HG03103 (cell line): ENCODE measurements around the gene LBP.
"Not testable (repeated sequence)": the region's sequence is repeated elsewhere in the genome, so short reads cannot be mapped to it uniquely, and the experiment has no call there.

Experiments
- ATAC-seq: cut with Tn5 transposase; IDR thresholded peaks from one replicate; pipeline ENCODE4 v1.9.1; 2021; ENCODE audit warnings: low read depth; ENCODE audit not compliant: unreplicated experiment

The LBP gene

DNA sequence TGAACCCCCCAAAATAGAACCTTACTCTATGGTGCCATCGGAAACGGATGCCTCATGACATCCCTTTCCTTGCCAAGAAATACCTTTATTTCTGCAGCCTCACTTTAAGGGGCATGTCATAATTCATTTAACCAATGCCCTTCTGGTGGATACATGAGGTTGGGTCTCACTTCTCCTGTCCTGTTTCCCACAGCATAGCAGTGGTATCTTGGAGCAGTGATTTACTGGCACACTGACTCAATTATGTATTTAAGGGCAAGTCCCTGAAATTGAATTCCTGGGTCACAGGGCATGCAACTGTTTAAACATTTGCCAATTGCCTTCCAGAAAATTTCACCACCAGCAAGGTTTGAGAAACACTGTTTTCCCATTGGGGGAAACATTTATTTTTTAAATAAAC is 639 bp upstream of the LBP start:
- ATAC-seq, result no peak

GRCh38 chr20:38346741-38347140 is 459 bp downstream of the LBP start:
- ATAC-seq, result no peak

DNA sequence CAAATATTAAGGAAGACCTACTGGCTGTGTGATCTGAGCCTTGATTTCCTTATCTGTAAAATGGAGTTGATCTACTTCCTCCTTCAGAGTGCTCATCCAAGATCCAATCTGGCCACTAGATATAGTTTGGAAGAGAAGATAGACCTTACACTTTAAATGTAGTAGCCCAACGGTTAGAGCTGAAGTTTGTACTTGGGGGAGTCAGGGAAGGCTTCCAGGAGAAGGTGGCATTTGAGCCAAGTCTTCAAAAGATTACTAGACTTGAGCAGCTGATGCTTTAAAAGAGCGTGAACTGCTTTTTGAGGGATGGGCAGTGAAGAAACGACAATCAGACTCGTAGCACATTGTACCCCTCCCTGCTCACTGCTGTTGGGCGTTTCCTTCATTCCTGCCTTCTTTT is 3.6 kb downstream of the LBP start:
- ATAC-seq, result no peak

- no peak for ATAC-seq
Measured at GRCh38 chr20:38350879-38351775, 4.8 kb downstream of the LBP start.

- no peak for ATAC-seq
Measured at GRCh38 chr20:38353316-38353715, 7.0 kb downstream of the LBP start.

- ATAC-seq, result no peak
Measured at GRCh38 chr20:38354227-38354626, 7.9 kb downstream of the LBP start.

DNA sequence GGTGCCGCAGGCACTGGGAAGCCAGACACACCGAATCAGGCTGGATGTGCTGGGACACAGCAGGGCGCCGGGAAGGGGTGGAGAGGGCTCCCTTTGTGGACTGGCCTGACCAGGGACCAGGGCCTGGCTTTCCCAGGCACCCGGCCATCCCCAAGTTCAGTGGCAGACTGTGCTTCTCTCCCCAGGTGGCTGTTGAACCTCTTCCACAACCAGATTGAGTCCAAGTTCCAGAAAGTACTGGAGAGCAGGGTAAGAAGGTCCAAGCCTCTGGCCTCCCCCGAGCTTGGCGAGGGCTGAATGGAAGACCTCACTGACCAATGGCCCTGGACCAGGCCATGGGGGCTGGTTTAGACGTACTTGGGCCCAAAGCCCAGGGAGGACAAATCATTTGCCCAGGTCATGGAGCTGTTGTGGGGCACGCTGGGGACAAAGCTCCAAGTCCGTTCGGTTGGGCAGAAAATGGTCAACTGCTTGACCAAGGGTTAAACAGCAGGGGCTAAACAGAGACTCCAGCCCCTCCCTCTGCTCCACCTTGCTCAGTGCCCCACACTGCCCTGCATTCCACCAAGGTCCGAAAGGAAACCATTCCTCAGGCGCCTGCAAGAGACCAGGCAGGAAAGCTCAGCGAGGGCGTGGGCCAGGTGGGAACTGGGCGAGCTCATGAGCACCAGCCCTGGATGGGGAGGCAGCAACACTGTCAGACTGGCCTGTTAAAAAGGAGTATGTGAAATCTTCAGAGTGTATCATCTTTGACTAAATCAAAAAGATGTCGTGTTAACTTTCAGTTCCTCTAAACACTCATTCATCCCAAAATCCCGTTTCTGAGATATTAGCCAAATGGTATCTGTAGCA is 9.1 kb downstream of the LBP start:
- no peak for ATAC-seq

DNA sequence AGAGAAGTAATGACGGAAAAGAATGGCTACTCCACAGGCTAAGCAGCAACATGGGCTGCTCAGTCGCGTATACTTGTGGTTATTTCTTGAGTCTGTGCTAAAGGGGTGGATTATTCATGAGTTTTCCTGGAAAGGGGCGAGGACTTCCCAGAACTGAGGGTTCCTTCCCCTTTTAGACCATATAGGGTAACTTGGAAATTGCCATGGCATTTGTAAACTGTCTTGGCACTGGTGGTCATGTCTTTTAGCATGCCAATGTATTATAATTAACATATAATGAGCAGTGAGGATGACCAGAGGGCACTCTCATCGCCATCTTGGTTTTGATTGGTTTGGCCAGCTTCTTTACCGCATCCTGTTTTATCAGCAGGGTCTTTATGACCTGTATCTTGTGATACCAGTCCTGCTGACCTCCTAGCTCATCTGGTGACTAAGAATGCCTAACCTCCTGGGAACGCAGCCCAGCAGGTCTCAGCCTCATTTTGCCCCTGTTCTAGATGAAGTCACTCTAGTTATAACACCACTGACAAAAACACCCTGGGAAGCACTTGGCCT is 11.4 kb downstream of the LBP start:
- ATAC-seq, result no peak

DNA sequence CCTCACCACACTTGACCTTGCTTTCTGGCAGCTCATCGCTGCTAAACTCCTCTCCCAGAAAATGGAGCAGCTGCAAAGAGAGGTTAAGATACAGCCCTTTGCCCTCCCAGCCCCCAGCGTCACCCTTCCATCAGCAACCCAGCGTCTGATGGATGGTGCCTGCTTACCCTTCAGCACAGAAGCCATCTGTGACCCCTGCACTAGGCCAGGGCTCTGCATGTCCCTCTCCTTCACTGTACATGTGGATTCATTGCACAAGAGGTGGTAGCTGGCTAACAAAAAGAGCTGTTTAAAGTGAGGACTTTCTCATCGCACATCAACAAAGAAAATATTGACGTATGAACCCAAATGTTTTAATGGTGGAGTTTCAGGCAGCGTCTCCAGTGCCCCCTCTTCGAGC is 12.3 kb downstream of the LBP start:
- ATAC-seq, result no peak

DNA sequence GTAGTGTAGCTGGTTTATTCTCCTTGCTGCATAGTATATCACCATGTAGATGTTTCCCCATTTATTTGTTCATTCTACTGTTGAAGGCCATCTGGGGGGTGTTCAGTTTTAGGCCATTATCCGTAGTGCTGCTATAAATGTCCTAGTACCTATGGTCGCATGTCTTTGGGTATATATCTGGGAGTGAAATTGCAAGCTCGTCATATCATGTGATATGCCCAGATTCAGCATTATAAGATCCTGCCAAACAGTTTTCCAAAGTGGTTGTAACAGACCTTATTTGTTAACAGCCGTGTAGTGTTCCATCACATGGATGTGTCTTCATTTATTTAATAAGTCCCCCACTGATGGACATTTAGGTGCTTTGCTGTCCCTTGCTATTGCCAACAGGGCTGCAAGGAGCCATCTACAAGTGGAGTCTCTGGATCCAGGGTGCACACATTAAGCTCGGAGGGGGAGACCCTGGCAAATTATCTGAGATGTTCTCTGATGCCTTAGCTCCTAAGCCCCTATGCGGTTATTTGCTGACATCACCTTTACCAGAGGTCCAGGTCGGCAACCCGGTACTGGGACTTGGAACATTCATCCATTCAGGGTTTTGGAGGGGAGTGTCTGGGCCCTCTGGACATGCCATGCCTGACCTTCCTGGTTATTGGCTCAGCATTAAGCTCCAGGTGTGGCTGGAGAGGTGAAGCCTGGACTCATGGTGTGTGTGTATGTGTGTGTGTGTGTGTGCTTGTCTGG is 16.9 kb downstream of the LBP start:
- no peak for ATAC-seq

GRCh38 chr20:38369389-38369788 is 23.1 kb downstream of the LBP start:
- ATAC-seq, result no peak

GRCh38 chr20:38372806-38373205 is 26.5 kb downstream of the LBP start:
- ATAC-seq, result no peak

- no peak for ATAC-seq
Measured at GRCh38 chr20:38373231-38373867, 27.1 kb downstream of the LBP start.

DNA sequence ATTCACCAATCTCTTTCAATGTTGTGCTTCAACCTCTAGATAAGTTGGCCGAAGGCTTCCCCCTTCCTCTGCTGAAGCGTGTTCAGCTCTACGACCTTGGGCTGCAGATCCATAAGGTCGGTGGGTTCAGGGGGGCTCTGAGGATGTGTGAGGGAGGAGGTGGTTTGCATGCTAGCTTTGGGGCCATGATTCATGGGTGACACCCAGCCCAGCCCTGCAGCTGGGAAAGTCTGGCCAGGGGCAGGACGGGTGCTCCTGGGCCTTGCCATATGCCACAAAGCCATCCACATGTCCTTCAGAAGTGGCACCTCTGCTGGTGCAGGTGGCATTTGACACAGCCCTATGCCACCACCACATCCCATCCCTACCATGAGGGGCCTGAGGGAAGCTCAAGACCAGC is 27.6 kb downstream of the LBP start:
- no peak for ATAC-seq

- ATAC-seq, result no peak
Measured at GRCh38 chr20:38377039-38377685, 30.9 kb downstream of the LBP start.

GRCh38 chr20:38377838-38378237 is 31.6 kb downstream of the LBP start:
- ATAC-seq, result not testable (repeated sequence)

DNA sequence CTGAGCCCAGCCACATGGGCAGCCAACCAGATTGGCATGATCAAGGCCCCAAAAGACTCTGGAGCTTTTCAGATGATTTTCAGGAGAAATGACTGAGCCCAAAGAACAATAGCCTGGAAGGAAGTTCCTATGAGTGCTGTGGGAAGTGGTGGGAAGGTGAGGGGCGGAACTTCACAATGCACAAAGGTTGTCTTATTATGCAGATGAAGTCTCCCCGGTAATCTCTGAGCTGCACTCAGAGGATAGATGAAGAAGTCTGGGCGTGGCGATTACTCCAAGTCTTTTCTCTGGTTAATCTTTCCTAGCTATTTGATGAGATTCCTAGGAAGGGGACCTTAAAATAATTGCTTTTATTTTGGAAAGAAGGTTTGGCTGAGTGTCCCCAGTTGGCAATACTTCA is 36.9 kb downstream of the LBP start:
- no peak for ATAC-seq

- no peak for ATAC-seq
Measured at GRCh38 chr20:38386004-38386403, 39.7 kb downstream of the LBP start.

GRCh38 chr20:38386851-38387250 is 40.6 kb downstream of the LBP start:
- no peak for ATAC-seq

GRCh38 chr20:38387953-38388352 is 41.7 kb downstream of the LBP start:
- ATAC-seq, result no peak
